DLD1 (cell line): ENCODE measurements around the gene HLA-DQA1.
"Not testable (repeated sequence)": the region's sequence is repeated elsewhere in the genome, so short reads cannot be mapped to it uniquely, and the experiment has no call there.

Source experiments
- in situ Hi-C: cut with HindIII; loops from 2 replicates; pipeline ENCODE4 v1.10.0; 2017; ENCODE audit warnings: low sequenced_read_pairs

HLA-DQA1 gene

GRCh38 chr6:32637219-32637880 lies at the start of gene HLA-DQA1:
HLA-DQA1 (plus strand) TSS chr6:32637406; CDS start chr6:32637459, 53 bp downstream.
- in situ Hi-C loops: no loop called here

- in situ Hi-C loops: loop anchor here (5.0 kb wide), 1 partner anchor 61 kb away; no protein-coding TSS in a partner anchor
These were observed 49.0 kb upstream of the HLA-DQA1 start for GRCh38 chr6:32588156-32588555.

- in situ Hi-C loops: loop anchor here (5.0 kb wide), 1 partner anchor 63 kb away; no protein-coding TSS in a partner anchor
These were observed 47.4 kb upstream of the HLA-DQA1 start, which contains the start of gene HLA-DRB1 for GRCh38 chr6:32589596-32590449. HLA-DRB1 (minus strand) TSS chr6:32589848; CDS start chr6:32589742, 106 bp downstream.

DNA sequence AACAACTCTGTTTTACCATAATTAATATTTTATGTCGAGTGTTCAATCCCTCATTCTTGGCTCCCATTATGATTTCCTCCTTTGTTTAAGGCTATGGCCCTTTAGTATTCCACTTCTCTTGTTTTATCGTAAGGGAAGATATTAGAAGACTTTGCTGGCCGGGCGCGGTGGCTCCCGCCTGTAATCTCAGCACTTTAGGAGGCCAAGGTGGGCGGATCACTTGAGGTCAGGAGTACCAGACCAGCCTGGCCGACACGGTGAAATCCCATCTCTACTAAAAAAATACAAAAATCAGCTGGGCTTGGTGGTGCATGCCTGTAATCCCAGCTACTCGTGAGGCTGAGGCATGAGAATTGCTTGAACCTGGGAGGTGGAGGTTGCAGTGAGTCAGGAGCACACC lies 46.5 kb upstream of the HLA-DQA1 start:
- in situ Hi-C loops: not testable (repeated sequence)

DNA sequence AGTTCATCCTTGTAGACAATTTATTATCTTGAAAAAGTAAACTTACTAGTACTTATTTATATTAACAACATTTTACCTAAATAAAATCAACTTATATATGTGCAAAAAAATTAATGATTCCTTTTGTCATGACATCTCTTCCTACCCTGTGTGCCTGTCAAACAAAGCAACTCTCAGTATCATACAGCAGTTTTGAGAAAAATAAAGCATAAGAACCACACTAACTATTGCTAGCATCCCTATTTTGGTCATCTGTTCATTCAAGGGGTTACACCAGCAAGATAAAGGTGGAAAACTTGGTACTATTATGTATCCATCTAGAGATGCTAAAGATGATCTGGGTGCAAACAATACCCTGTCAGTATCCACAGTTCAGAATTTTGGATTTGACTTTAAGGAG lies 40.2 kb upstream of the HLA-DQA1 start:
- in situ Hi-C loops: no loop called here

DNA sequence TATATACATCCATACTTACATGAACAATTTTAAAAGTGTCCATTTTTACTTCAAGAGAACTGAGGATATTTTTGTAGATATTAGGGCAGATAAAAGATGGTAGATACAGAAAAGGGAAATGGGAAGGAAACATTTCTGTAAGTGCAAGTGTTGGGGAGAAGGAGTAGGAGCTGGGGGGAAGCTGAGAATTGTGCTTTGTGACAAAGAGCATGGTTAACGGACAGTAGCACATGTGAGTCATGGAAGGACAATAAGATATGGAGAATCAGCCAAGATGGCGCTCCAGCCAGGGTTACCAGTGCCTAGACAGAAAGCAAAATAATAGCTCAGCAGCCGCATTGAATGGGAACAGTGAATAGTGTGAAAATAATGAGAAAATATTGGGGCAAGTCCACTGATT lies 34.8 kb upstream of the HLA-DQA1 start:
- in situ Hi-C loops: no loop called here

GRCh38 chr6:32603222-32603621 lies 34.0 kb upstream of the HLA-DQA1 start:
- in situ Hi-C loops: no loop called here

- in situ Hi-C loops: no loop called here
These were observed 33.3 kb upstream of the HLA-DQA1 start for GRCh38 chr6:32603888-32604287.

- in situ Hi-C loops: no loop called here
These were observed 32.8 kb upstream of the HLA-DQA1 start for GRCh38 chr6:32604434-32604877.

GRCh38 chr6:32607263-32607987 lies 29.8 kb upstream of the HLA-DQA1 start:
- in situ Hi-C loops: no loop called here

DNA sequence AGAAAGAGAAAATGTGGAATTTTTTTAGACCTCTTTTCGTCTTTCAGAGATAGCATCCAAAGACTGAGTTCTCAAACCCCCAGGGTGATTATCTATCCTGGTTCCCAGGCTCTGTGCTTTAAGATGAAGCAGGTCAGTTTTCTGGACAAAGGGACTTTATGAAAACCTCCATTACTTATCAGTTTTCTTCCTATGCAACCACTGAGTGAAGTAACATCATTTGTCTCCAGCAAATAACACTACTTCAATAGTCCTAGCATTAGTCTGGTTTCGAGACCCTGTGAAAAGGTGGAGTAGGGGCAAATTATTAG lies 29.3 kb upstream of the HLA-DQA1 start:
- in situ Hi-C loops: no loop called here

DNA sequence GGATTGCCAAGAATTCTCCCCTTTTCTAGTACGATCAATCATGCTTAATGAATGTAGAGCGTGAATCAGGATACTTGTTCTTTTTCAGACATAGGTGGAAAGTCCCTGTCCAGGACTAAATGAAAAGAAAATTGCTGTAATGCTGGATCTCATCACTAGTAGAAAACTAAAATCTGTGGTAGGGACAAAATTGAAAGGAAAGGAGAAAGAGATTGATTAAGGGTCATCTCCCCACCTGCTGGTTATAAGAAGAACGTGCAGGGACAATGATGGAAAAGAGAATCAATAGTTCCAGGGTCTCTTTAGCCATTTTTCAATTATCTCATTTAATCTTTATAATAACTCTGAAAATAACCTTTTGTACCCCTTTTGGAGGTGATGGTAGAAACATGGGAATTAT lies 28.8 kb upstream of the HLA-DQA1 start:
- in situ Hi-C loops: no loop called here

DNA sequence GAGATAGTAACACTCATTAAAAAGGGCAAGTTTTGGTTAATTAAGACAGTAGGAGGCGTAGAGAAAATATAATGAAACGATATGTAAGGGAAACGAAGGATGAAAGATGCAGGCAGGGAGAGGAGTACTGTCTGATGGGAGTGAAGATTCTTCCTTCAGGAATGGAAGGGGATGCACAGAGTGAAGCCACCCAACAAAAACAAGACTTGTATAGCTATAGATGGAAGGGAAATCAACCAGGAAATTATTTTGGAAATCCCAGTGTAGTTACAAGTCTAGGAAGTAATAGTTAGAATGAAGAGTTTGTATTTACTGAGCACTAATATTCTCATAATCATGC lies 27.8 kb upstream of the HLA-DQA1 start:
- in situ Hi-C loops: no loop called here

DNA sequence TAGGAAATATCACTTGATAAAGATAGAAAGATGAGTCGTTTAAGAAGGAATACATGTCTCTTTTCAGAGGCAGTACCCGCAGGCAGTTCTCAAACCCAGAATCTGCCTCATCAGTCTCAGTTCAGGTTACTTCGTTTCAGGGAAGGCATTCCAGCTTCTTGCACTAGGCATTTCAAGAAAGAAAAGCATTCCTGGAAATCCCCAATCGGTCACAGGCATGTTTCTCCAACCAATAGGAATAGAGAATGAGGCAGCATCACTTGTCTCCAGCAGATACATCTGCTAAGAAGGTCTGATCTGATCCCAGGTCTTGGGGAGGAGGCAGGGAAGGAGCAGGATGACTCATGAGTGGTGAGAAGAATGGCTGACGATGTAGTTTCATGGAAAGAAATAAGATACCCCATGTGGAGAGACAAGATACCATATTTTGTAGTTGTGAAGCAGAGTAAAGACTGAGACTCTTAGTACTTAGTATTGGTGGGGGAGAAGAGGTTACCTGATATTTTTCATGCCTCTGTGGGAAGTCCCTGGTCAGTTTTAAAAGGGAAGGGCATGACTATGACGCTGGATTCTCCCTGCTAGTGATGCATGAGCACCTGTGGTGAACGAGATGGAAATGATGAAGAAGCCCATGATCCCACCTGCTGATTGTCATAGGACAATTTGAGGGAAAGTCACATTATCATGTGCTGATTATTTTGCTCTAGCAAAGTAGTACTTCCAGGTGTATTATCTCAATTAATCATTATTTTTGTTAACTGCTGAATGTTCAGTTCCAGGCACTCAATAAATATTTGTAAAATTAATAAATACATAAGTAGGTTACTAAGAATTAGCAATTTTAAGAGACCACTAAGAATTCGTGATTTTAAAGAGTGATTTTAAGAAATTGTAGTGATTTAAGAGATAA lies 27.2 kb upstream of the HLA-DQA1 start:
- in situ Hi-C loops: no loop called here

DNA sequence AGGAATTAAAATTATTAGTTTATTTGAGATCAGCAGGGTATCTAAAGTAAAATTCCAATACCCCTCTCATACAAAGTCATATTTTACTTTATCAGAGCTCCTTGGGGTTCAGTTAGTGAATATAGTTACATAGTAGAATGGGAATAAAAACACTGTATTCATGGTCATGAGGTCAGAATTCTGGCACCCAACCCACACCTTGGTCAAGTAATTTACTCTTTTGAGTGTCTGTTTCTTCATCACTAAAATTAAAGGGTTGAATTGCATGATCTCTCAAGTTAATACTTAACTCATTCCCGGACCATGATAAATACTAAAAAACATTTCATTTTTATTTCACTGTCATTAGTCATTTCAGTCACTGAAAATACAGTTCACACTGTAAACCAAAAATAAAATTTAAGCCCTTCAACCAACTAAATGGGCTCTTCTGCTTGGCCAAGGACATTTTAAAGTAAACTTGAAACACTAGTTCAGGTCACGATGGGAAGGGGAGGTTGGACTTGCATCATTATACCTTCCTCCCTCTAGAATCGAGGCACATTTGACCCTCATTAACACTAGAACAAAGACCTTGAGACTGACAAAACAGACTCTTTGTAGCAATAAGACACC lies 26.4 kb upstream of the HLA-DQA1 start:
- in situ Hi-C loops: no loop called here

- in situ Hi-C loops: no loop called here
These were observed 23.7 kb upstream of the HLA-DQA1 start for GRCh38 chr6:32613475-32613874.

GRCh38 chr6:32614366-32615081 lies 22.7 kb upstream of the HLA-DQA1 start:
- in situ Hi-C loops: no loop called here

DNA sequence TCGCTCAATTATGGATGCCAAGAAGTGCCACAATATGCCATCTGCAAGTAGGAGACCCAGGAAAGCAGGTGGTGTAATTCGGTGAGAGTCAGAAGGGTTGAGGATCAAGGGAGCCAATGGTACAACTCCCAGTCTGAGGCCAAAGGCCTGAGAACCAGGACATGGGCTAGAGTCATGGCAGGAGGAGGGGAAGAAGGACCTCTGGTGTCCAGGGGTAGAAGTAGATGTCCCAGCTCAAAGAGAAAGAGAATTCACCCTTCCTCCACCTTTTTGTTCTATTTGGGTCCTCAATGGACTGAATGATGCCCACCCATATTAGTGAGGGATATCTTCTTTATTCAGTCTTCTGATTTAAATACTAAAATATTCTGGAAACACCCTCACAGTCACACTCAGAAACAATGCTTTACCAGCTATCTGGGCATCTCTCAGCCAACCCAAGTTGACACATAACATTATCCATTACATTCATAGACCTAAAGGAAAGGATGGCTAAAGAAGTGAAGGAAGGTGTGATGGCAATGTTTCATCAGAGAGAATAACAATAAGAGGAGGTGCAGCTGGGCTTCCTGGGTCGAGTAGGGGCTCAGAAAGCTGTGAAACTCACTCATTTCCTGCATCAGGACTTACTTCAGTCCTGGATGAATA lies 21.2 kb upstream of the HLA-DQA1 start:
- in situ Hi-C loops: no loop called here

GRCh38 chr6:32617751-32618150 lies 19.5 kb upstream of the HLA-DQA1 start:
- in situ Hi-C loops: no loop called here
